Nephron progenitor cell (in vitro differentiated cells): ENCODE measurements around the gene SNAI3.

Source experiments
- DNase-seq: peaks from one replicate; pipeline ENCODE4 v3.0.0; 2021
- H3K27ac Mint-ChIP-seq: 2 replicates; pipeline ENCODE4 v1.8.0; 2021; ENCODE audit warnings: mild to moderate bottlenecking, moderate library complexity, mixed read lengths
- H3K27me3 Mint-ChIP-seq: 2 replicates; pipeline ENCODE4 v1.8.0; 2021; ENCODE audit warnings: mild to moderate bottlenecking, low read depth, mixed read lengths; ENCODE audit not compliant: poor library complexity
- H3K36me3 Mint-ChIP-seq: 2 replicates; pipeline ENCODE4 v1.8.0; 2021; ENCODE audit warnings: low read depth, mixed read lengths
- H3K4me1 Mint-ChIP-seq: 2 replicates; pipeline ENCODE4 v1.8.0; 2021; ENCODE audit warnings: mixed read lengths
- H3K4me3 Mint-ChIP-seq: 2 replicates; pipeline ENCODE4 v1.8.0; 2021; ENCODE audit warnings: mild to moderate bottlenecking, moderate library complexity, mixed read lengths
- H3K9me3 Mint-ChIP-seq: 2 replicates; pipeline ENCODE4 v1.8.0; 2021; ENCODE audit warnings: mild to moderate bottlenecking, moderate library complexity, mixed read lengths
- TF ChIP-seq, protein P1 (sequence below): fragments of 200-600 bp; sonication (generic); IDR thresholded peaks from 2 replicates; pipeline ENCODE4 v1.5.0; 2021; ENCODE audit warnings: antibody characterized with exemption

SNAI3 gene

DNA sequence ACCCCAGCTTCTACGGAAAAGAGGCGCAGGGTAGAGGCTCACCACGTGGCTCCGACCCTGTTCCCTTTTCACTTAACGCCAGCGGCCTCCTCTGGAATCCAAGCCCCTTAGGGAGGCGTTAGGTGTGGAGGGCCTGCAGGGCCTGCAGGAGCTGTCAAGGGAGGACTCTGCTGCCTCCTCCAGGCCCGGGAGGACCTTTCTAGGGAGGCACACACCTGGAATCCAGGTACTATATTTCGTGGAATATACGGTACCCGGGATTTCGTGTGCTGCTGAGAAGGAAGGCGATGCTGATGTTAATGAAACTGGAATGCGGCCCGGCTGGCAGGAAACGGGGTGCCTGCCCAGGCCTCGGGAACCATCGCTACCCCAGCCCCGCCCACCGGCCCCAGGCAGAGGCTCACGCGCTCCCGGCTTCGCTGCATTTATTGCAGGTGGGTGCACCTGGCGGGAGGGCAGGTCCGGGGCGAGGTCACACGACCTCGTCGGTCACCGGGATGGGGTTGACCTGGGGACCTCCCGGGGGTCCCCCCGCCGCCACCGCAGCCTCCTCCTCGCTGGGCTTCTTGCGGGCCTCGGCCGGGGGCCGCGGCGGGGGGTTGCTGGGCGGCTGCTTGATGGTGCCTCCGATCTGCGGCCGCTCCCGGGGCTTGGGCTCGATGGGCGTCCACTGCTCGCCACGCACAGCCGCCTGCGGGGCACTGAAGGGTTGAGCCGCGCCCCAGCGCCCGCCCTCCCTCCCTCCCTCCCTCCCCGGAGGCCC is 43.2 kb downstream of the SNAI3 start:
- H3K27ac Mint-ChIP-seq = no peak overlapping the region
- TF ChIP-seq, protein P1, sequence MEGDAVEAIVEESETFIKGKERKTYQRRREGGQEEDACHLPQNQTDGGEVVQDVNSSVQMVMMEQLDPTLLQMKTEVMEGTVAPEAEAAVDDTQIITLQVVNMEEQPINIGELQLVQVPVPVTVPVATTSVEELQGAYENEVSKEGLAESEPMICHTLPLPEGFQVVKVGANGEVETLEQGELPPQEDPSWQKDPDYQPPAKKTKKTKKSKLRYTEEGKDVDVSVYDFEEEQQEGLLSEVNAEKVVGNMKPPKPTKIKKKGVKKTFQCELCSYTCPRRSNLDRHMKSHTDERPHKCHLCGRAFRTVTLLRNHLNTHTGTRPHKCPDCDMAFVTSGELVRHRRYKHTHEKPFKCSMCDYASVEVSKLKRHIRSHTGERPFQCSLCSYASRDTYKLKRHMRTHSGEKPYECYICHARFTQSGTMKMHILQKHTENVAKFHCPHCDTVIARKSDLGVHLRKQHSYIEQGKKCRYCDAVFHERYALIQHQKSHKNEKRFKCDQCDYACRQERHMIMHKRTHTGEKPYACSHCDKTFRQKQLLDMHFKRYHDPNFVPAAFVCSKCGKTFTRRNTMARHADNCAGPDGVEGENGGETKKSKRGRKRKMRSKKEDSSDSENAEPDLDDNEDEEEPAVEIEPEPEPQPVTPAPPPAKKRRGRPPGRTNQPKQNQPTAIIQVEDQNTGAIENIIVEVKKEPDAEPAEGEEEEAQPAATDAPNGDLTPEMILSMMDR = no peak
- H3K4me3 Mint-ChIP-seq = no peak overlapping the region
- DNase-seq = no peak
- peaks cover 11% of the 10 kb centered on the region for H3K4me1 Mint-ChIP-seq
- H3K9me3 Mint-ChIP-seq = no peaks in the 10 kb centered on the region
- peaks cover 37% of the 10 kb centered on the region for H3K27me3 Mint-ChIP-seq
- H3K36me3 Mint-ChIP-seq = peaks cover 14% of the 10 kb centered on the region

DNA sequence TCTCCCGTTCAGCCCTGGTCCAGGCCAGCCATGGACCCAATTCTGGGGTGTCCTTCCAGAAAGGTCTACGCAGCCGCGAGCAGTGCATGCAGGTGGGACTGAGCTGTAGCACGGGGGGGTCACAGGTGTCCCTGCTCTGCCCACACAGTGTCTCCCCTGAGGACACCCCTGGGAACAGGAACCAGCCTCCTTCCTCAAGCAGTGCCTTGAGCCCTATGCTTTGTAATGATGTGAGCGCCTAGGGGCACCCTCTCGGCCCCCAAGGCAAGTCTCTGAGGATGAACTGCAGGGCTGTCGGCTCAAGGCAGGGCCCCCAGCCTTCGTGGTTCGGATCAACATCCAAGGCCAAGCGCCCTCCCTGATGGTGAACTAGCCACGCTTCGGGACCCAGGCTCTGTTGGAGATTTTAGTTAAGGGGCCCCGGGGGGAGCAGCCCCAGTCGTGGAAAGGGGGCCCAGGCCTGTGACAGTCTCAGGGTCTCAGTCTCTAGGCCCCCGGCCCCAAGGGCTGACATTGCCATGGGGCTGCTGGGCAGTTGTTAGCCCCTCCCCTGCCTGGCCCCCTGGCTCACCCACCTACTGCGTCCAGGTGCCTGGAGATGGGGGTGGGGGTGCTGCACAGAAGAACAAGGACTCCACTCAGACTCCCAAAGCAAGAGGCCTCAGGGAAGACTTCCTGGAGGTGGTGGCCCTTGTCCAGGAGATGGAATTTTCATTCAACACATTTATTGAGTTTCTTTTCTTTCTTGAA is 45.6 kb downstream of the SNAI3 start:
- Mint-ChIP-seq H3K36me3 (peaks cover 14% of the 10 kb centered on the region), H3K27ac (no peak overlapping the region), H3K27me3 (peaks cover 57% of the 10 kb centered on the region), H3K4me3 (no peak overlapping the region), H3K9me3 (no peaks in the 10 kb centered on the region), H3K4me1 (peaks cover 22% of the 10 kb centered on the region)
- TF ChIP-seq, protein P1 = no peak
- no peak for DNase-seq

DNA sequence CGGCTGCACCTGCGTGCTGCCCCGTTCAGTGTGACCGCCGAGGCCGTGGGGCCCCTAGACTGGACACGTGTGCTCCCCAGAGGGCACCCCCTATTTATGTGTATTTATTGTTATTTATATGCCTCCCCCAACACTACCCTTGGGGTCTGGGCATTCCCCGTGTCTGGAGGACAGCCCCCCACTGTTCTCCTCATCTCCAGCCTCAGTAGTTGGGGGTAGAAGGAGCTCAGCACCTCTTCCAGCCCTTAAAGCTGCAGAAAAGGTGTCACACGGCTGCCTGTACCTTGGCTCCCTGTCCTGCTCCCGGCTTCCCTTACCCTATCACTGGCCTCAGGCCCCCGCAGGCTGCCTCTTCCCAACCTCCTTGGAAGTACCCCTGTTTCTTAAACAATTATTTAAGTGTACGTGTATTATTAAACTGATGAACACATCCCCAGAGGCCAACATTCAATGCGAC is 46.2 kb downstream of the SNAI3 start:
- Mint-ChIP-seq H3K4me1 (peaks cover 18% of the 10 kb centered on the region), H3K27me3 (peaks cover 63% of the 10 kb centered on the region), H3K4me3 (no peak overlapping the region), H3K36me3 (peaks cover 11% of the 10 kb centered on the region), H3K9me3 (no peaks in the 10 kb centered on the region), H3K27ac (no peak overlapping the region)
- DNase-seq = no peak
- TF ChIP-seq, protein P1 = no peak

DNA sequence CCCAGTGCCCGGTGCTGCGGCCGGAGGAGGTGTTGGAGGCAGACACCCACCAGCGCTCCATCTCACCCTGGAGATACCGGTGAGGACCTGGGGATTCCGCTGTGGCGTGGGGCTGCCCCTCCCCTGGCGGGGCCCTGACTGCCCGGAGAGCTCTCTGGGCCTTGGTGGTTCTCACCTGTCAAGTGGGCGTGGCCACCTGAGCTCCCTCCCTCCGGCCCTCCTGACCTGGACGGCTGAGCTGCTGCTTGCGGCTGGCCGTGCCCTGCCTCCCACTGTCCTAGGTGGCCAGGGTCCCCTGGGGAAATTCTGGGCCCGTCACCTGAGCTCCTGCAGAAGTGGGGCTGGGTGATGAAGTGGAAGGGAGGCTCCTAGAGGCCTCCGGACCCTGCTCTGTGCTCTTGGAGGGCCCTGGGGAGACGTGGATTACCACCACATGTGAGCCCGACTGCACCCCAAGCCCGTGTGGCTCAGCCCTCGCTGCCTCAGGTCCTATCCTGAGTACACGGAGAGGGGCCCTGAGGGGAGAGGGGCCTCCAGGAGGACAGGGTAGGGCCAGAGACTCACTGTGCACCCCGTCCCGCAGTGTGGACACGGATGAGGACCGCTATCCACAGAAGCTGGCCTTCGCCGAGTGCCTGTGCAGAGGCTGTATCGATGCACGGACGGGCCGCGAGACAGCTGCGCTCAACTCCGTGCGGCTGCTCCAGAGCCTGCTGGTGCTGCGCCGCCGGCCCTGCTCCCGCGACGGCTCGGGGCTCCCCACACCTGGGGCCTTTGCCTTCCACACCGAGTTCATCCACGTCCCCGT is 46.9 kb downstream of the SNAI3 start:
- H3K4me3 Mint-ChIP-seq = no peak overlapping the region
- H3K4me1 Mint-ChIP-seq = peaks cover 13% of the 10 kb centered on the region
- H3K9me3 Mint-ChIP-seq = no peaks in the 10 kb centered on the region
- peaks cover 61% of the 10 kb centered on the region for H3K27me3 Mint-ChIP-seq
- DNase-seq = peak; percentile 40
- H3K27ac Mint-ChIP-seq = no peak overlapping the region
- peaks cover 5% of the 10 kb centered on the region for H3K36me3 Mint-ChIP-seq
- TF ChIP-seq, protein P1 = no peak

DNA sequence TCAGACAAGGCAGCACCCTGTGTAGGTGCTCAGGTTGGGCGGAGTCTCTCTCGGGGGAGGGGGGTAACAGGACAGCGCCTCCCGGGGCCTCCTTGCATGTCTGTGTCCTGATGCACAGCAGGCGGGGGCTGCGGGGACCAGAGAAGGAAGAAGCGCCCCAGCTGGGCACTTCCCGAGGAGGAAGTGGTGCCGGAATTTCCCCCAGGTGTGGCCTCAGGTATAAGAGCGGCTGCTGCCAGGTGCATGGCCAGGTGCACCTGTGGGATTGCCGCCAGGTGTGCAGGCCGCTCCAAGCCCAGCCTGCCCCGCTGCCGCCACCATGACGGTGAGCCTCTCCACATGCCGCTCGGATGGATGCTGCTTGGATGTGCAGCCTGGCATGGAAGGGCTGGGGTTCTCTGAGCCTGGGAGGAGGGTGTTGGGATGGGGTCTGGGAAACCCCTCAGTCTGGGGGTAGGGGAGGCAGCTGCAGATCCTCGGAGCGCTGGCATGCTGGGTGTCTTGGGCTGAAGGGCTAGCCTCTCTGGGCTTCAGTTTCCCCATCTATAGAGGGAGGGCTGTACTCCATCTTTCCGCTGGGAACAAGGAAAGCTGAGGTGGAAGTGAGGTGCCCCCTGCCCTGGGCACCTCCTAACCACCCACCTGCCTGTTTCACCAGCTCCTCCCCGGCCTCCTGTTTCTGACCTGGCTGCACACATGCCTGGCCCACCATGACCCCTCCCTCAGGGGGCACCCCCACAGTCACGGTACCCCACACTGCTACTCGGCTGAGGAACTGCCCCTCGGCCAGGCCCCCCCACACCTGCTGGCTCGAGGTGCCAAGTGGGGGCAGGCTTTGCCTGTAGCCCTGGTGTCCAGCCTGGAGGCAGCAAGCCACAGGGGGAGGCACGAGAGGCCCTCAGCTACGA is 47.7 kb downstream of the SNAI3 start, which contains the start of gene IL17C:
IL17C (plus strand) TSS at position 250 of the 908 bp plus-strand sequence; CDS start at position 320, 70 bp downstream.
- peaks cover 63% of the 10 kb centered on the region for H3K27me3 Mint-ChIP-seq
- no peaks in the 10 kb centered on the region for H3K9me3 Mint-ChIP-seq
- no peak within 1 kb of the TSS for H3K4me3 Mint-ChIP-seq
- no peak for DNase-seq
- TF ChIP-seq, protein P1 = no peak
- no peak within 1 kb of the TSS for H3K27ac Mint-ChIP-seq
- H3K36me3 Mint-ChIP-seq = no peaks in the 10 kb centered on the region
- H3K4me1 Mint-ChIP-seq = peaks cover 13% of the 10 kb centered on the region
